ENCODE data around the gene PPP1R3G.

PPP1R3G gene

GRCh38 chr6:5072440-5072839 lies 12.7 kb upstream of the PPP1R3G start:
- no peak for DNase-seq (ENCODE audit: low read depth in 2 of 2)

DNA sequence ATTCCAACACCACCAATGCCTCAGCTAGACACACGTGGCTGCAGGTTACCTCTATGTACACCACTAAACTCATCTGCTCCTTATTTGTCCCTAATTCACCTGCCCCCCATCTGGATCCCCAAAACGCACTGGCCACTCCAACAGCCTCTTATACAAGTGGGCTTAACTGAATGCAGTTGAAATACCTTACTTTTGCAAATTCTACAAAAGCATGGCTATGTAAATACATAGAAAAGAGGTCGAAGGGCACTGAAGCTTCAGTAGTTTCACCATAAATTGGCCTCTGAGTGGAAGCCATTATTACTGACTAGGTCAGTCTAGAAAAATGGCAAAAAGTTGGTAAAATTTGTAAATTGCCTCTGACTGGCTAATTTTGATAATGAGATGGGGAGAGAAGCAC lies 11.1 kb upstream of the PPP1R3G start:
- DNase-seq (ENCODE audit: low read depth in 2 of 2): no peak

DNA sequence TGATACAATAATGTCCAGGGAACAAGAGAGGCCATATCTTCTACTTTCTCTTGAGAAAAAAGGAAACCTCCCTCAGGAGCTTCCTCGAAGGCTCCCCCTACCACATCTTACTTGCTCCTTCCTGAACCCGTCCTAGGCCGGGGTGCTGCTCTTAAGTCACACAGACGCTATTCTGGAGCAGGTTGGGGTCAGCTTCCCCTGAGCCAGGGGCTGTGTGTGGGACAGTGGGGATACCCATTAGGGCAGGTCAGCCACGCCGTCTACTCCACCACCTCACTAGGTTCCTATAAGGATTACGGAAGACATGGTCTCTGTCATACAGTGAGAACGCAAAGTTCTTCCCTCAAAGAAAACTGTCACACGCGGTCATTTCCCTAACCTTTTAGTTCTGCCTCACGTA lies 8.2 kb upstream of the PPP1R3G start:
- no peak for DNase-seq (ENCODE audit: low read depth in 2 of 2)

GRCh38 chr6:5078121-5078669 lies 6.9 kb upstream of the PPP1R3G start:
- no peak for DNase-seq (ENCODE audit: low read depth in 2 of 2)

DNA sequence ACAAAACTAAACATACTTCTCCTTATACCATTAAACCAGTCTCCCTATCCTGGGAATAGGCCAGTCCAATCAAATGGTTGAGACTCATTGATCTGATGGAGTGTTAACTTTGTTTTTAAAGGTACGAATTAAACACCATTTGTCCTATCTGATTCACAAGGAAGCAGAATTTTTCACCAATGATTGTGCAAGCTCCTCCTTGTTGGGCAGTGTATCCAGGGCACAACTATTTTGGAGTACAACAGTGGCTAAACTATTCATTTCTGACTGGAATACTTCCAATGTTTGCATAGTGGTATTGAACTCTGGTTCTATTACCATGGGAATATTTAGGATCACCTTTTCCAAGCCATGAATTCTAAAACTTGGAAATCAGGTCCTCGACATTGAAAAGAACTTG lies 5.4 kb upstream of the PPP1R3G start:
- DNase-seq (ENCODE audit: low read depth in 2 of 2): no peak

- no peak for DNase-seq (ENCODE audit: low read depth in 2 of 2)
Measured at GRCh38 chr6:5080574-5080973, 4.6 kb upstream of the PPP1R3G start.

DNA sequence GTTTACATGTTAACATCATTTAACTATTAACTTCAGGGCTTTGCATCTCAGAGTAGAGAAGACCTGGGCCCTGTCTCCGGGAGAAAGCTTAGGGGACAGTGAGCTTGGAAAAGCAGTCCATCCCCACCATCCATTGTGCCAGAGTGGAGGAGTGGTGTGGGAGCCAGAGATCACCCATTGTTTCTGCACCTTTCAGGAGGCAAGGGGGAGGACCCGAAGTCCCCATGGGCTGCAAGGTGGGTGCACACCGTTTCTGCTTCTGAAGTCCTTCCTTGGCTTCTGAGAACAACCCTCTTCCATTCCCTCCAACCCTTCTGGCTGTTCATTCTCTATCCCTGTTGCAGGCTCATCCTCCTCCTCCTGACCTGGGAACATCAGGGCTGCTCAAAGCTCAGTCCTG lies 4.0 kb upstream of the PPP1R3G start:
- no peak for DNase-seq (ENCODE audit: low read depth in 2 of 2)

DNA sequence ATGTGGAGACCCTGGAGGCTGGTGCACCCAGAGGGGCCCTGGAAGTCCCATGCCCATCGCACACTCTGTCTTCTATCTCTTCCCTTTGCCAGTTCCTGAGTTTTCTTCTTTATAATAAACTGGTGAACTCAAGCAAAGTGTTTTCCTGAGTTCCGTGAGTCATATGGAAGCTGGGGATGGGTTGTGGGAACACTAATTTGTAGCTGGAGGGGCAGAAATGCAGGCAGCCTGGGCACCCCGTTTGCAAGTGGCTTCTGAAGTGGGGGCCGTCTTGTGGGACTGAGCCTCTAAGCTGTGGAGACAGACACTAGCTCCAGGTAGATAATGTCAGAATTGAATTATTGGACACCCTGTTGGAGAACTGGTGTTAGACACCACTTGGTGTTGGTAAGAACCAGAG lies 3.2 kb upstream of the PPP1R3G start:
- no peak for DNase-seq (ENCODE audit: low read depth in 2 of 2)

GRCh38 chr6:5082487-5083306 lies 2.4 kb upstream of the PPP1R3G start:
- no peak for DNase-seq (ENCODE audit: low read depth in 2 of 2)

DNA sequence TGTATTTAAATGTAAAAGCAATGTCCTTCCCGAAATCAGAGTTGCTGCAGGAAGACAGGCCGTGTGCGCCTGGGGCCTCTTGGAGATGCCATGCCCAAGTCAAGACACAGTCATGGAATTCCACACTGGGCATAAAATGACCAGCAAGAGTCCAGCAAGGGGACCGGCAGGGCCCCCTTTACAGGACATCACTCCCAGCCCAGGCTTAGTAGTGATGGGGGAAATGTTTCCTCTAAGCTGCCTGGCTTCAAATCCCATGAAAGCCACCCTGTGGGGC lies 1.9 kb upstream of the PPP1R3G start:
- DNase-seq (ENCODE audit: low read depth in 2 of 2): no peak

GRCh38 chr6:5083813-5084359 lies 1.3 kb upstream of the PPP1R3G start:
- DNase-seq (ENCODE audit: low read depth in 2 of 2): no peak

- DNase-seq (ENCODE audit: low read depth in 2 of 2): no peak
Measured at GRCh38 chr6:5084360-5084780, 771 bp upstream of the PPP1R3G start.

- DNase-seq (ENCODE audit: low read depth in 2 of 2): no peak
Measured at GRCh38 chr6:5085648-5086293, 630 bp downstream of the PPP1R3G start.

- no peak for DNase-seq (ENCODE audit: low read depth in 2 of 2)
Measured at GRCh38 chr6:5086294-5086890, 1.3 kb downstream of the PPP1R3G start.

GRCh38 chr6:5087389-5087788 lies 2.2 kb downstream of the PPP1R3G start:
- DNase-seq (ENCODE audit: low read depth in 2 of 2): no peak

- DNase-seq (ENCODE audit: low read depth in 2 of 2): no peak
Measured at GRCh38 chr6:5088780-5089179, 3.6 kb downstream of the PPP1R3G start.

- DNase-seq (ENCODE audit: low read depth in 2 of 2): no peak
Measured at GRCh38 chr6:5089481-5090438, 4.6 kb downstream of the PPP1R3G start.

- no peak for DNase-seq (ENCODE audit: low read depth in 2 of 2)
Measured at GRCh38 chr6:5090603-5091002, 5.5 kb downstream of the PPP1R3G start.

GRCh38 chr6:5091210-5092069 lies 6.3 kb downstream of the PPP1R3G start:
- no peak for DNase-seq (ENCODE audit: low read depth in 2 of 2)

GRCh38 chr6:5093231-5094015 lies 8.3 kb downstream of the PPP1R3G start:
- DNase-seq (ENCODE audit: low read depth in 2 of 2): no peak

Measured in stimulated activated CD4-positive, alpha-beta T cell treated with anti-CD3 and anti-CD28 coated beads, Interleukin-1b, Interleukin-23, amount 100 ng/mL, for 1 hour (primary cell).